GM21529 (cell line): ENCODE data around the gene XPO4.
"Not testable (repeated sequence)": the region's sequence is repeated elsewhere in the genome, so short reads cannot be mapped to it uniquely, and the experiment has no call there.

Source experiments
- ATAC-seq: cut with Tn5 transposase; IDR thresholded peaks from one replicate; pipeline ENCODE4 v1.9.1; 2021; ENCODE audit not compliant: unreplicated experiment

Gene XPO4

GRCh38 chr13:20891768-20892167, 10.8 kb downstream of the XPO4 start:
- no peak for ATAC-seq

- no peak for ATAC-seq
Measured at GRCh38 chr13:20891034-20891433, 11.5 kb downstream of the XPO4 start.

GRCh38 chr13:20890540-20890939, 12.0 kb downstream of the XPO4 start:
- not testable (repeated sequence) for ATAC-seq

- no peak for ATAC-seq
Measured at GRCh38 chr13:20882206-20882605, 20.3 kb downstream of the XPO4 start.

DNA sequence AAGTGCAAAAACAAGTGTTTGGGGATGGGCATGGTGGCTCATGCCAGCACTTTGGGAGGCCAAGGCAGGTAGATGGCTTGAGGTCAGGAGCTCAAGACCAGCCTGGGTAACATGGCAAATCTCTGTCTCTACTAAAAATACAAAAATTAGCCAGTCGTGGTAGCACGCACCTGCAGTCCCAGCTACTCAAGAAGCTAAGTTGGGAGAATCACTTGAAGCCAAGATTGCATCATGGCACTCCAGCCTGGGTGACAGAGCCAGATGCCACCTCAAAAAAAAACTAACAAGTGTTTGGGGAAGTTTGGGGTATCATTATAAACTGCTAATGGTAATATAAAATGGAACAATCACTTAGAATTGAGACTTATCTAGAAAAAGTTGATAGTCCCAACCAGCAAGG, 24.6 kb downstream of the XPO4 start:
- ATAC-seq, result no peak

- not testable (repeated sequence) for ATAC-seq
Measured at GRCh38 chr13:20876802-20877201, 25.7 kb downstream of the XPO4 start.

DNA sequence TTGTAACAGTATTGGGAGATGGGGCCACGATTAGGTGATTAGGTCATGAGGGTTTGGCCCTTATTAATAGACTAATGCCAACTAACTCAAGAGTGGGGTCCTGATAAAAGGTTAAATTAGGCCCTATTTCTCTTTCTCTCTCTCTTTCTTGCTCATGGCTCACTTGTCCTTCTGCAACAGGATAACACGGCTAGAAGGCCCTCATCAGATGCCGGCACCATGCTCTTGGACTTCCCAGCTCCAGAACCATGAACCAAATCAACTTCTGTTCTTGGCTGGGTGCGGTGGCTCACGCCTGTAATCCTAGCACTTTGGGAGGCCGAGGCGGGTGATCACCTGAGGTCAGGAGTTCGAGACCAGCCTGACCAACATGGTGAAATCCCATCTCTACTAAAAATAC, 28.1 kb downstream of the XPO4 start:
- not testable (repeated sequence) for ATAC-seq

GRCh38 chr13:20873348-20873747, 29.2 kb downstream of the XPO4 start:
- no peak for ATAC-seq

DNA sequence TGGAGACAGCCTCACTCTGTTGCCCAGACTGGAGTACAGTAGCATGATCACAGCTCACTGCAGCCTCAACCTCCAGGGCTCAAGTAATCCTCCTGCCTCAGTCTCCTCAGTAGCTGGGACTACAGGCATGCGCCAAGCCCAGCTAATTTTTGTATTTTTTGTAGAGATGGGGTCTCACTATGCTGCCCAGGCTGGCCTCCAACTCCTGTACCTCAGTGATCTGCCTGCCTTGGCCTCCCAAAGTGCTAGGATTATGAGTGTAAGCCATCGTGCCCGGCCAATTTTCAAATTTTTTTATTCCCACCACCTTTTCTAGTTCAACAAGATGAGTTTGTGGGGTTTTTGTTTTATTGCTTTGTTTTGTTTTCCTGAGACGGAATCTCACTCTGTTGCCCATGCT, 31.7 kb downstream of the XPO4 start:
- no peak for ATAC-seq

DNA sequence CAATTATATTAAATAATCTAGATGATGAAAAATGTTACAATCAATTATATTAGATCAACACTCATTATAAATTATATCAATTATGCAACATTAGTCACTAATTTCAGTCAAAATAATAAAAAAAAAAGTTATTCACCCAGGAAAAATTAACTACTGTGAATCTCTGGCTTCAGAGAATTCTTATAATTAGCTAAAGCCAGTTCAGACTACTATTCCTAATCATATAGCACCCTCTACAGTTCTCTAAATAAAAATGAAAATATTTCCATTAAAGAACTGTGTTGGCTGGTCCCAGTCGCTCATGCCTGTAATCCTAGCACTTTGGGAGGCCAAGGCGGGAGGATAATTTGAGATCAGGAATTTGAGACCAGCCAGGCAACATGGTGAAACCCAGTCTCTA, 33.0 kb downstream of the XPO4 start:
- no peak for ATAC-seq

DNA sequence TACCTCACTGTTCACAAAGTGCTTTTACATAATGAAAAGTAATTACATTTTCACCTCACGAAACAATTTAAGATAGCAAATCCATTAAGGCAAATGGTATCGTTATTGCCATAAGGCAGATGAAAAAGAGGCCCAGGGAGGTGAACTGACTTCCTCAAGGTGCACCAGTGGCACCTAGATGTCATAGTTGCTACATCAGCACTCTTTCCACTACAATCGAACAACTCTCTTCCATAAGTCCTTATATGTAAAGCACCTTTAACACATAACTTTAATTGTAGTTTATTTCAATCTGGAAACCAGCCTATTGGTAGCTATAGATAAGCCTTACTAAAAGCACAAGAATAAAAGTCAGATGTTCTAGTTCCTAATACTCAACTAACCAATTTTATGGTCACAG, 35.1 kb downstream of the XPO4 start:
- ATAC-seq, result no peak

- ATAC-seq, result not testable (repeated sequence)
Measured at GRCh38 chr13:20861666-20862065, 40.9 kb downstream of the XPO4 start.

- ATAC-seq, result no peak
Measured at GRCh38 chr13:20860844-20861243, 41.7 kb downstream of the XPO4 start.

GRCh38 chr13:20856650-20857049, 45.9 kb downstream of the XPO4 start:
- no peak for ATAC-seq

DNA sequence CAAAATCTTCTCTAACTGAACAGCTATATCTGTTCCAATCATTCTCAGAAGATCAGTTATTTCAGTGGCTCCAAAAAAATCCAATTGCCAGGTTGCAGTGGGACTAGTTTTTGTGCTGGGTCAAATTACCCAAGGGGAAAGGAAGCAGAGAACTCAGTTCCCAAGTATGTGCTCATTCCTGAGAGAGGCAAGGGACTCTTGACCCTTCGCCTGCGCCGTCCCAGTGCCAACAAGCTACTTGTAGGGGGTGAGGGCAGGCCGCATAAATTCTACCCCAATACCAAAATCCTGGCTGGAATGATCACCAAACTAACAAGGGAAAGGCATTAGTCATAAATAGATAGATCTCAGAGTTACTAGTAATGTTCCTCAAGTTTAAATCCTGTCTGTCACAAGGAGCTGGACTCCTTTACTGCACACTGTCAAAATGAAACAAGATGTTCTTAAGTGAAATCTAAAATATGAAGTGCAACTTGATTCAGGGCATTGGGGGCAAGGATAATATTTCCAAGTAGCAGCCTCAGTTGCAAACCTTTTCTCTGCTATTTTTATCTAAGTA, 50.6 kb downstream of the XPO4 start:
- no peak for ATAC-seq

DNA sequence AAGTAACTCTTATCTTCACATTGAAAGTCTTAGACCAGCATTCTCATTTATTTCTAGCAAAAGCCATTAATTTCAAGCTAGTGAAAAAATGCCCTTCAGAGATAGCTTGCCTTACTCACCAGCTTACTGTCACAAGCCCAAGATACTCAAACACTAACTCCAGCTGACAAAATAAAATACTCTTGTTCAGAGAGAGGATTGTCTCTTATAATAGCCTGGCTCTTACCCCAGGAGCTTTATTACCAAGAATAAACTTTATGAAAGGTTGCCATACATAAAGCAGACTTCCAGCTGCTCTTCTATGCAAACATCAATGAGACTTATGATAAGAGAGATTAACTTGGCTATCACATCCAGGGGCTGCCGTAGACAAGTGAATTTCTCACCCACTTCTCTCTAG, 53.6 kb downstream of the XPO4 start:
- ATAC-seq, result no peak

GRCh38 chr13:20848203-20848602, 54.3 kb downstream of the XPO4 start:
- no peak for ATAC-seq

- ATAC-seq, result no peak
Measured at GRCh38 chr13:20847296-20847695, 55.2 kb downstream of the XPO4 start.

GRCh38 chr13:20843166-20843565, 59.4 kb downstream of the XPO4 start:
- ATAC-seq, result no peak

- ATAC-seq, result no peak
Measured at GRCh38 chr13:20840568-20840967, 62.0 kb downstream of the XPO4 start.

DNA sequence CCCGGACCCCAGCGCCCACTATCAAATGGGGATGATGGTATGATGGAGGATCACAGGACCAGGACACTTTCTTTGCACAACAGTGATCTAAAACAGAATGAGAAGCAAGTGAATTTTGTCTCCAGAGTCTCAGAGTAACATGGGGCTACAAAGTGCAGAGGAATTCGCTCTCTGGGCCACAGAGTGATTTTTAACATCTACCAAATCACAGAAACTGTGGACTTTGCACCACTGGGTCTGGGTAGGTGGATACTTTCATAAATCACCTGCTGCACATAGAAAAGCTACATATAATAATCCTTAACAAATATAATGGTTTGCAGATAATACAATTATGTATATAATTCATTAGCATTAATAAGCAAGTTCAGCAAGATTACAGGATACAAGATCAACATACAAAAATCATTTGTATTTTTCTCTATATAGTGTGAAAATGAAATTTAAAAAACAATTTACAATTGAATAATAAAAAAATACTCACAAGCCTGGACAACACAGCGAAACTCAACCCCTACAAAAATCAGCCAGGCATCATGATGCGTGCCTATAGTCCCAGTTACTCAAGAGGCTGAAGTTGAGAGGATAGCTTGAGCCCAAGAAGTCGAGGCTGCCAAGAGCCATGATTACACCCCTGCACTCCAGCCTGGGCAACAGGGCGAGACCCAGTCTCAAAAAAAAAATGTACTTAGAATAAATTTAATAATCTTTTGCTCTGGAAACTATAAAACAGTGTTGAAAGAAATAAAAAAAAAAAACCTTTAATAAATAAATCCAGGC, 68.5 kb downstream of the XPO4 start:
- no peak for ATAC-seq

GRCh38 chr13:20832861-20833260, 69.7 kb downstream of the XPO4 start:
- no peak for ATAC-seq

GRCh38 chr13:20831933-20832332, 70.6 kb downstream of the XPO4 start:
- ATAC-seq, result no peak
